Measurements from ENCODE around the gene GDPD3. TPM values are rescaled to one million over a fixed set of nuclear protein-coding genes. Genes with fewer than 3 reads are reported as not detected.

The GDPD3 gene
- total RNA-seq, 1 donor from 2014 or later = 1.8 TPM

- peaks cover 3% of the 10 kb centered on the region for H3K27me3 Mint-ChIP-seq (ENCODE audit: low read depth, unreplicated experiment)
- no peak overlapping the region for H3K4me3 ChIP-seq (ENCODE audit: insufficient read depth, low read depth, low read length)
- H3K4me3 Mint-ChIP-seq (ENCODE audit: unreplicated experiment) = no peak overlapping the region
- peaks cover 2% of the 10 kb centered on the region for H3K36me3 Mint-ChIP-seq (ENCODE audit: low read depth, unreplicated experiment)
- no peak overlapping the region for H2AFZ ChIP-seq (ENCODE audit: low read depth, low read length)
- peaks cover 9% of the 10 kb centered on the region for H3K36me3 ChIP-seq (ENCODE audit: insufficient read depth, low read length)
- FAIRE-seq (no peak), DNase-seq (ENCODE audit: low read depth) (no peak)
- H3K4me1 ChIP-seq (ENCODE audit: insufficient read depth, low read length) = peaks cover 17% of the 10 kb centered on the region
- H3K27ac Mint-ChIP-seq (ENCODE audit: unreplicated experiment) = no peak overlapping the region
- no peak for TF ChIP-seq EZH2 (IDR thresholded peaks at IDR 0.05; ENCODE audit: insufficient read depth, low read length)
- TF ChIP-seq CTCF (IDR thresholded peaks at IDR 0.05; ENCODE audit: insufficient read depth, low read depth, low read length) = no peak
- H3K79me2 ChIP-seq (ENCODE audit: insufficient read depth, low read length) = peaks cover 4% of the 10 kb centered on the region
- no peaks in the 10 kb centered on the region for H4K20me1 ChIP-seq (ENCODE audit: insufficient read depth, low read length)
- no peak overlapping the region for H3K4me2 ChIP-seq (ENCODE audit: low read length)
- no peaks in the 10 kb centered on the region for H3K27me3 ChIP-seq (ENCODE audit: insufficient read depth, low read length)
- H3K9ac ChIP-seq (ENCODE audit: low read length) = no peak overlapping the region
- no peaks in the 10 kb centered on the region for H3K9me3 ChIP-seq (ENCODE audit: insufficient read depth, low read depth, low read length)
- peaks cover 5% of the 10 kb centered on the region for H3K4me1 Mint-ChIP-seq (ENCODE audit: low read depth, unreplicated experiment)
- H3K27ac ChIP-seq (ENCODE audit: low read depth, low read length) = no peak overlapping the region
- no peaks in the 10 kb centered on the region for H3K9me3 Mint-ChIP-seq (ENCODE audit: unreplicated experiment)
Measured at GRCh38 chr16:30119428-30119827, 6.1 kb upstream of the GDPD3 start.

- H3K79me2 ChIP-seq (ENCODE audit: insufficient read depth, low read length) = peaks cover 4% of the 10 kb centered on the region
- no peaks in the 10 kb centered on the region for H3K9me3 Mint-ChIP-seq (ENCODE audit: unreplicated experiment)
- H3K27ac Mint-ChIP-seq (ENCODE audit: unreplicated experiment) = no peak overlapping the region
Measured at GRCh38 chr16:30117768-30118167, 4.4 kb upstream of the GDPD3 start.

More at GRCh38 chr16:30117768-30118167, 4.4 kb upstream of the GDPD3 start:
- H3K36me3 Mint-ChIP-seq (ENCODE audit: low read depth, unreplicated experiment) = peaks cover 3% of the 10 kb centered on the region
- no peaks in the 10 kb centered on the region for H3K27me3 Mint-ChIP-seq (ENCODE audit: low read depth, unreplicated experiment)
- Histone ChIP-seq H3K4me3 (ENCODE audit: insufficient read depth, low read depth, low read length) (no peak overlapping the region), H4K20me1 (ENCODE audit: insufficient read depth, low read length) (no peaks in the 10 kb centered on the region), H3K36me3 (ENCODE audit: insufficient read depth, low read length) (peaks cover 9% of the 10 kb centered on the region), H3K9me3 (ENCODE audit: insufficient read depth, low read depth, low read length) (no peaks in the 10 kb centered on the region), H3K27me3 (ENCODE audit: insufficient read depth, low read length) (no peaks in the 10 kb centered on the region), H3K4me1 (ENCODE audit: insufficient read depth, low read length) (peaks cover 14% of the 10 kb centered on the region), H3K27ac (ENCODE audit: low read depth, low read length) (no peak overlapping the region), H3K9ac (ENCODE audit: low read length) (no peak overlapping the region), H2AFZ (ENCODE audit: low read depth, low read length) (no peak overlapping the region), H3K4me2 (ENCODE audit: low read length) (no peak overlapping the region)
- no peak overlapping the region for H3K4me3 Mint-ChIP-seq (ENCODE audit: unreplicated experiment)
- TF ChIP-seq EZH2 (IDR thresholded peaks at IDR 0.05; ENCODE audit: insufficient read depth, low read length) (no peak), CTCF (IDR thresholded peaks at IDR 0.05; ENCODE audit: insufficient read depth, low read depth, low read length) (no peak)
- H3K4me1 Mint-ChIP-seq (ENCODE audit: low read depth, unreplicated experiment) = no peaks in the 10 kb centered on the region
- no peak for DNase-seq (ENCODE audit: low read depth)
- FAIRE-seq = no peak
